Muscle of arm (tissue), 12 donors: ENCODE results near the gene POU3F2. TPM values are rescaled to one million over a fixed set of nuclear protein-coding genes. Genes with fewer than 3 reads are reported as not detected.

Experiments used
- DNase-seq: peaks from one replicate; pipeline ENCODE4 v3.0.0-alpha.2; 2013
- polyA plus RNA-seq, 12 donors: library from polyadenylated mRNA; unstranded; fragments of 120-200 nt; gene quantifications; one replicate each; pipeline ENCODE4 v1.2.1, GENCODE V29; 2013; ENCODE audit not compliant: insufficient read length in 12 of 12

Gene POU3F2
- polyA plus RNA-seq, 12 donors: 0.16 to 0.83 (median 0.25) TPM; not detected in 2

DNA sequence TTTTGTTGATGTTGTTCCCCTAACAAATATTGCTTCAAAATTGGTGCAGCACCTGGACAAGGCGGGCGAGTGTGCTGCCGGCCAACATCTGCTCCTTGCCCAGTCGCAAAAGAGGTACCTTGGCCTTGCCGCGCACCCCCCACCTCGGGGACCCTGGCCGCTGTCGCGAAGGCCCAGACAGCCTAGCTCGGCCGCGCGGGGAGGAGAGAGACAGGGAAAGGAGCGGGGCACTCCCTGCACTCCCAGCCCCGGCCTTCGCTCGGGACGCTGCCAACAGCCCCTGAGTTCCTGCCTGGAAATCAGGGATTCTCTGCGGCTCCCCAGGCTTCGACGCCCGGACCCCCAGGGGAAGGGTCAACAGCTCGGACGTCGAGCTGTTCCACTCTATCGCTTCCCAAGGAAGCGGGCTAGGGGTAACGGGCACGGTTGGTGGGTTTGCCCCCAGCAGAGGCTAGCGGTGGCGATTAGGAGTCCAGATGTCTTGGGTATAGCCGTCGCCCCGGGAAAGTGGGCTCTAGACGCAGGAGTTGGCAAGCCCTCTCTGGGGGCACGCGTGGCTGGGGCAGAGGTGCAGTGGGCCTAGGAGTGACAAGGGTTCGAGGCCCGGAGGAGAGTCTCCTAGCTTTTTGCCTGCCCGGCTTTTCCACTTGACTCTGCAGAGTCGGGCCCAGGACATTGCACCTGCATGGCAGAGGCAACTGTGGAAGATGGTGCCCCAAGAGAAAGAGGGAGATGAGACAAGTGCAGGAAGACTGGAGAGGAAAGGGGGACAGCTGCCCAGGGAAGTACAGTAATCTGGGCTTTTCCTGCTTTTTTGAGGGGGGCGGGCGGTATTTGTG lies 8.2 kb downstream of the POU3F2 start:
- DNase-seq: no peak

DNA sequence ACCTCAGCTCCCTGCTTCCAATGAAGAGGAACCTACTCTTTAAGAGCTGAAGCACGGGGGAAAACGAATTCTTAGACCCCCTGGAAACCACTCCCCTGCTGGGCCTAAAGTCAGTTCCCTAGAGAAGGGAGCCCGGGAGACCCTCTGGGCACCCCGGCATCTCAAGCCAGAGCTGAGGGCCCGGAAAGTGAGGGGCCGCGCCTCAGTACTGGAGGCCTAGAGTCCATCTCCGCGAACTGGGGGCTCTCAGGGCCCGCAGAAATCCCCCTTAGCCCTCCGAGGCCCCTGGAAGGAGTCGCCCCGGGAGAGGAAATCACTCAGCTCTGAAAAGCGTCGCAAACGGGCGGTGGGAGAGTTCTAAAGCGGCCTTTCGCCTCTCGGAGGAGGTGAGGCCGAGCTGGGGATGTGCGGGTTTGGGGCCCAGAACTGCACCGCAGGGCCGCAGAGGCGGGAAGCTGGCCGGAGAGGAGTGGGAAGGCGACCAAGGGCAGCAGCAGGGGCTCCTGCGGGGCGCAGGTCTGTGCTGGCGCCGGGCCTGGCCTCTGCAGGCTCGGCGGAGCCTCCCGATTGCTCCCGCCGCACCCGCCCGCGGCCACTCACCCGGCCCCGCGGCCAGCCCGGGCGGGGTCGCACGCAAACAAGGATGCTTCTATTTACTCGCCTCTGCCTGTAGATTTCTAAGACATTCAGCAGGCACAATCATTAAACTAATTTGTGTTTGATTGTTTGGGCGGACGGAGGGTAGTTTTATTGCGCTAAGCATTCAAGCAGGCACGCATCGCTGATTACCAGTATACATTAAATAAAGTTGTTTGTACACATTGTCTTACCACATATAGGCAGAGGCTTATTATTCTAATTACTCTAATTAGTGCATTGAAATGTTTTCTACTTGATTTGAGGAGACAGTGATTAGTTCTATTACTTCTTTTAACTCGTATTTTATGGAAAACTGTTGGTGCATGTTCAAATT lies 9.2 kb downstream of the POU3F2 start:
- no peak for DNase-seq

DNA sequence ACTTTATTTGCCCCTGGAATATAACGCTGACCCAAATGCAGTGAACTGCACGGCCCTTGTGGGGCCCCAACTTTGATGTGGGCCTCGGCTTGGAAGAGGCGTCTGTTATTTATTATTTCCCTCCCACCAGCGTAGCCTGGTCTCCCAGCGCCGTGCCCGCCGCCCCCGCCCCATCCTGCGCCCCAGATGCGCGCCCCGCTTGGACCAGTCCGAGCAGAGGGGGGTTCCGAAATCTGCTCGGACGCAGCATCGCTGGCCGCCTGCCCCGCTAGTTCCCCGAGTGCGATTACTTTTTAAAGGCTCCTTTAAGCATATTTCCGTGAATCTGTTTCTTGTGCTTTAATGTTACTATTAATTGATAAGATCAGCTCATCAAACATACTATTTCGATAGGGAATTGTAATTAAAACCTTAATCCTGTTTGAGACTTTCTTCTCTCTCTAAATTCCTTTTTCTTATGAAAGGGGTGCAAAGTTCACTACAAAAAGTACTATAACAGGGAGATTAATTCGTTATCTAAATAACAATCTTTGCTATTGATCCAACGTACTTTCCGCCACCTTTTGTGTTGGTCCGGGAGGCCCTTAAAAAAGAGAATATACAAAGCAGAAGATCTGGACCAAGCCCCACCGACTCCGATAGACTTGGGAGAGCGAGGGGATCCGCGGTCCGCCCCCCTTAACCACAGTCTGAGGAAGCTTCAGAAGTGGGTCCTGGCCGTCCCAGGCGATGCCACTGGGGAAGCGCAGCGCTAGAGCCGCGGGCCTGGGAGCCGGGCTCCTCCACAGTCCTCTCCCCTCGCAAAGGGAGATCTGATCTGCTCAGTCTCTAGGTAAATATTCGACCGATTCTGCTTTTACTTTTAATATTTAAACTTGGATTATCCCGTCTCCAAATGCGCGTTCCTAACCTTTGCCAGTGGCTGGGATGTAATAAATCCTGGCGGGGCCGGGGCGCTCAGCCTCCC lies 10.2 kb downstream of the POU3F2 start:
- no peak for DNase-seq

DNA sequence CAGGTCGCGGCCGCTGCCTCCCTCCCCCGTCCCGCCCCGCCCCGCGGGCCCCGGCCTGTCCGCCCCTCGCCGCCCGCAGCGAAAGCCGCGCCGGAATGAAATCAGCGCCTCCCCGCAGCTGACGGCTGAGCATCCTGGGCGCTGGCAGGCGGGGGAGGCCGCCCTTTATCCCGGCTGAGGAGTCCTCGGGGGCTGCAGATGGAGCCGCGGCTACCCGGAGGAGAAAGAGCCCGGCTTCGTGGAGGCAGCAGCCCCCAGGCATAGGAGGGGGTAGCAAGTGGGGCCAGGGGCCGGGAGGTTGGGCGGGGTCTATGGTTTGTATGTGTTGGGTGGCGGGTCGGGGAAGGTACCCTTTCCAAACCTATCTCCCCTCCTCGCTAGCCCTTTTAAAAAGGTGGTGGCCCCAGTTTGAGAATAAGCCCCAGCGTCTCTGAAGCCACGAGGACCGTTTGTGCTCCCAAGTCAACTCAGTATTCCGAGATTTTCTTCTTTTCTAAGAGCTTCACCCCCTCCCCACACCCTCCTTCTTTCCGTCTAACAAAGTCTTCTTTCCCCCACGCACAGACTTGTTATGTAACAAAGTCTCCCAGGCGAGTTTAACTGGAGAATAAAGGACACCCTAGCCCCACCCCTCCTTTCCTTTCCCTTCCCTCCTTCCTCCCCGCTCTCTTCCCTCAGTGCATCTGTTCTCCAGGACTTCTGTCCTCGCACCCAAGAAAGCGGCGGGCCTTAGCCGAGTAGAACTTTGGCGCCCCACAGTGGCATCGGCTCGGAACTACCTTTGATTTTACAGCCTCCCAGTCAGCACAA lies 11.0 kb downstream of the POU3F2 start:
- peak; percentile 79 for DNase-seq

DNA sequence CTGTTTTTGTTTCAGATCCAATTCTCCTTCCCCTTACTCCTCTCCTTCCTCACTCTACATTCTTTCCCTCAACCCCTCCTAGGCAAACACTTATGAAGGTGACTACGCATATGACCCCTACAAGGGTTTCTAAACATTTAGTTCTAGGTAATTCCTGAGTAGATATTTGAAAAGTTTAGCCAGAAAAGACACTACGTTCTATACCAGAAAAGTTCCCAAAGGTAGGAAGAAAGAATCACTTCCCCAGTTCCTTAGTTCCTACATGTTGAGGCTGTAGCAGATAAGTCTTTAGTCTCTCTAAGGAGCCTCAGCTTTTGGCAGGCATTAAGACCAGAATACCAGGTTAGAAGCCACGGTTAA lies 11.6 kb downstream of the POU3F2 start:
- no peak for DNase-seq

DNA sequence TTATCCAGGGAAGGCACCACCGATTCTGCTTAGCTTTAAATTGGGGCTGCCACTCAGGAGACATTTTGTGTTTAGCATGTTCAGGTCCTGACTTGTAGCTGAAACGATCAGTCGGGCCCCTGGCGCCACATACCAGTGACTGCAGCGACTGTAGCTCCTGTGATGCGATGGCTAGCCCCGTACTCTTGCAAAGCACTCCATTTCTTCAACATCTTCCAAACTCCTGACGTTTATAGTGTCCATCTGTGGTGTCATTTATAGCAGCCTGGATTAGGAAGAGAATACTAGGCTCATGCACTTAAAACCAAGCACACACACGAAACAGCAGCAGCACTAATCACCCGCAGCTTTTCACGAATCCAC lies 13.0 kb downstream of the POU3F2 start:
- DNase-seq: no peak

DNA sequence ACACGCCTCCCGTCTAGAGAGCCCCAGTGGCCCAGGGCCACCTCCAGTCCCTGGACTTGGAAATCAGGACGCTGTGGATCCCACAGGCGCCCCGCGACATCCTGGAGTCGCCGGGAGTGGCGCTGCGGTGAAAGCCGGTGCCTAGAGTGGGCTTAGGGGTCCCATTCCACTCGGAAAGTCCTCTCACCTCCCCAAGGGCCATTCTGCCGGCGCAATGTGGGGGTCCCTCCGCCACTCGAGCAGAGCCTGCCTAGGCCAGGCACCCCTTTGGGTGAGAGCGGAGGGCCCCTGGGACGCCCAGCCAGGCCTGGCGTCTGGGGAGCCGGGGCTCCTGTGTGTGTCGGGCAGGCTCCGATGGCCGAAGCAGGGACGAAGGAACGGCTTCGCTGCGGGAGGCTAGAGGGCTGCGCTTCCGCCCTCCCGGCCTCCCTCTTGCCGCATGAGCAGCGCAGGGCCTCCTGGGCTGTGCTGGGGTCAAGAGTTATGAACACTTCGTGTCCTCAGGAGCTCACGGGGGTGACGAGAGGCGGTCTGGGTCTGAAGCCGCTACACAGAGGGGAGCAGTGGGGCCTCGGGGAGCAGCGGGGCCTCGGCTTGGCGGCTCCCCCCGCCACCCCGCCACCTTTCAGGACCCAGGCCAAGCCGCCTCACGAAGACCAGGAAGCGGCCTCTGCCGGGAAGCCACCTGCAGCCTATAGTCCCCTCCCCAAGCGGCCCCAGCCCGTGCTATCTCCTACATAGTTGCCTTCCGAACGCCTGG lies 13.6 kb downstream of the POU3F2 start:
- no peak for DNase-seq

DNA sequence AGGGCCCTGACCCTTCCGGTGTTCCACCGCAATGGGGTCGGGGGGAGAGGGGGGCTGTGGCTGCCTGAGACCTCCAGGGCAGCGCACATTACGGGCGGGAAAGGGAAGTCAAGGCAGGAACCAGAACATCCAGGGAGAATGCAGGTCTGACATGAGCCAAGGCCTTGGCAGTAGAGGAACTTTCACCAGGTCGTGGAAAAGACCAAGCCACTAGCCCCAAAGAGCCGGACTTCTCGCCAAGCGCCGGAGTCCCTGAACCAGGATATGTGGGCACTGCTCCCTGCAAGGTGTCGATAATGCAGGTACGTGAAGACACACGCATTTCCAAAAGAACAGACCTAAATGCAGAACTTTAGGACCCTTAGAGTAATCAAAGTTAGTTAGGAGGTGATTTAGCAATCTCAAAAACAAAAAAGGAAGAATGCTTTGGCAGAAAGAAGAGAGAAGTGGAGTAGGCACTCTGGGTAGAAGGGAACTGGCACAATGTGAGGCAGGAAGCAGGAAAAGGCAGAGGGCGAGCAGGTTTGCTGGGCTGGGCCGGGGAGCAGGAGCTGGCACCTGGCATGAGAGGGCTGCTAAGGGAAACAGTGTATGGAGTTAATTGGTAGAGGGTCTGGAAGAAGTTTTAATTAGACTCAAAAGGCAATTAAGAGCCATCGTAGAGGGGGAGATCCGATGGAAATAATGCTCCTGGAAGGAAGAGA lies 14.3 kb downstream of the POU3F2 start:
- DNase-seq: no peak

DNA sequence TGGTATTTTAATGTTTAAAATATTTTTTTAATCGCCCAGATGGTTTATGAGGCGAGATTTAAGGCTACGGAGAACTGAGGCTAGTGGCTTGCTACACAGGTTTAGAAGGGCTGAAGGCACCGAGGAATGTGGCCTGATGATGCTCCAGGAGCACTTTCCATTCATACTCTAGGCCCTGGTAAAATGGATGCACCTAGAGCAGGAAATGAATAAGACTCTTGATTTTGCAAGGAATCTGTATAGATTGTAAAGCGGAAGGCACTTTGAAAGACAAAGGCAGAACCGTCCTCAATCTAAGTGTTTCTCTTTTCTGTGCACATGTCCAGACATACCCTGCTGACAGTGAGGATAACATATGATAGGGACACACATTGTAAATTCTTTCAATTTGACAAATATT lies 30.1 kb downstream of the POU3F2 start:
- no peak for DNase-seq

DNA sequence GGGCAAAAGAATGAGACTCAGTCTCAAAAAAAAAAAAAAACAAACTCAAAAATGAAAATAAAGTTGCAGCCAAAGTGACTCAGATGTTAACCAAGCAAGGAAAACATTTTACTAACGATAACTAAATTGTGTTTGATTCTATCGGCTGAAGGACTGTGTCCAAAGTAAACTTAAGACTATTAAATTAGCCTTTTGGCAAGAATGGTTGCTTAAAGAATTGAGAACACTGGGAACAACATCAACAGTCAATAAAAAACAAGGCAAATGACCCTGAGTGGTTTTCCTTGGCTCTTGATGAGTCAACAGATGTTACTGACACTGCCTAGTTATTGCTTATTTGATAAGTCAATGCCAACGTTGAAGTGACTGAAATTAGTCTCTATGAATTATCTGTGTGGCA lies 36.7 kb downstream of the POU3F2 start:
- DNase-seq: no peak

DNA sequence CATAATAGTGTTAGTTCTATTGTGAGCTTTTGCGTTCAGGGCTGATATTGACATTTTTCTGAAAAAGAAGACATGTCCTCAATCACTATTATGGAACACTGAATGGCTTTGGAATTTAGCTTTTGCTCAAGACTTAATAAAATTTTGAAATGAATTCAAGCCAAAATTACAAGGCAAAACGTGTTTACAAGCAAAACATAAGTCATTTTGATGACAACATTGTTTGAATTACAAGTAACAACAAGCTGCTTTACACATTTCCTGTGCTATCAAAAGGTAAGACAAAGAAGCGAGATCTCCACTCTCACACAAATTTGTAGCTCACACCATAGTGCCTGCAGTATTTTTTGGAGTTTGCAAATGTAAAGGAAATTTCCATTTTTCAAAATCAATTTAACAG lies 37.4 kb downstream of the POU3F2 start:
- DNase-seq: no peak

DNA sequence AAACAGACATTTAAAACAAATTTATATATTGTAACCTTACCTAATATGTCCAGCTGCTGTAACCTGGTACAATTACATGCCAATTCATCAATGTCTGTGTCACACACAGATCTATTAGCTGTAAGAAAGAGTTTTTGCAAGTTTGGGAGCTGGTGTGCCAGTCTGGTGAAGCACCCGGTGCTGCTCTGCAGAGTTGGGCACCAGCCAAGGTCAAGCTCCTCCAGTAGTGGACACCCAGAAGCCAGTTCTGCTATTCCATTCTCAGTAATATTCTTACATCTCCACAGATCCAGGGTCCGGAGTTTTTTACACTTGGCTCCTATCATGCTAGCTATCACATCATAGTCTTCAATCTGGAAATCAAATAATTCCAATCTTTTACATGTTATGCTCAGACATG lies 41.0 kb downstream of the POU3F2 start:
- DNase-seq: no peak

DNA sequence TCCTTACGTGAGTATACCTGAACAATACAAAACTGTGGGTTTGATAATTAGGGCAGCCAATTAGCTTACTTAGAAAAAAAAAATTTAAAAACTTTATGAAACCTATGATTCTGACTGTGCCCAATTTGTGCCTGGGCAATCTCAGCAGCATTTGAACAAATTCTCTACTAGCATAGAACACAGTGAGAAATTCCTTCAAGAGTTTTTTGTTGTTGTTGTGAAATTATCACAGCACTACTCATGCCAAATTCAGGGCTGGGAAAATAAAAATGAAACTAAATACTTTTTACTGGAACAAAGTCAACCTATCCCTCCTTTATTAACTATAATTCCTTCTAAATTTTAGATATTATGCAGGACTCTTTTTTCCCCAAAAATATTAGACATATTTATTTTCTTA lies 42.9 kb downstream of the POU3F2 start:
- DNase-seq: no peak

DNA sequence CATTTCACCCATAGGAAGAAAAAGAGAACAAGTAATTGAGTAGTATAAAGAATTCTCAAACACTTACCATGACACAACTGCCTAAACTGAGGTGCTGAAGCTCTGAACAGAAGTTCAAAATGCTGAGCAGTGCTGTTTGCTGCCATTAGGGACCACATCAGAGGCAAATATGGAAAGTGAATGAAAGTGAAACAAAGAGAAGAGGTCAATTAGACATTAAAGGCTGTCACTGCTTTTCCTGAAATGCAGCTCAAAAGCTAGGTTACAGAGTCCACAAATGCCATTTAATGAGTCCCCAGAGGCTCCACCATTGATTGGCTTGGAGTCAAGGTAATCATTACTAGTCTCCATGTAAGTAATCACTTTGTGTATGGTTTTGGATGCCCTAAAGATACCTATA lies 46.1 kb downstream of the POU3F2 start:
- no peak for DNase-seq

DNA sequence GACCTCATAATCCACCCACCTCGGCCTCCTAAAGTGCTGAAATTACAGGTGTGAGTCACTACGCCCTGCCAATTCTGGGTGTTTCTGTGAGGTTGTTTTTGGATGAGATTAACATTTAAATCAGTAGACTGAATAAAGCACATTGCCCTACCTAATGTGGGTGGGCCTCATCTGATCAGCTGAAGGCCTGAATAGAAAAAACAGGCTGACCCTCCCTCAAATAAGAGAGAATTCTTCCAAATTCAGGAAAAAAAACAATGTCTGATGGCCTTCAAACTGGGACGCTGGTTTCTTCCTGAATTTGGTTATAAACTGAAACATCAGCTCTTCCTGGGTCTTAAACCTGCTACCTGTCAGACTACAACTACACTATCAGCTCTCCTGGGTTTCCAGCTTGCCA lies 51.0 kb downstream of the POU3F2 start:
- no peak for DNase-seq

DNA sequence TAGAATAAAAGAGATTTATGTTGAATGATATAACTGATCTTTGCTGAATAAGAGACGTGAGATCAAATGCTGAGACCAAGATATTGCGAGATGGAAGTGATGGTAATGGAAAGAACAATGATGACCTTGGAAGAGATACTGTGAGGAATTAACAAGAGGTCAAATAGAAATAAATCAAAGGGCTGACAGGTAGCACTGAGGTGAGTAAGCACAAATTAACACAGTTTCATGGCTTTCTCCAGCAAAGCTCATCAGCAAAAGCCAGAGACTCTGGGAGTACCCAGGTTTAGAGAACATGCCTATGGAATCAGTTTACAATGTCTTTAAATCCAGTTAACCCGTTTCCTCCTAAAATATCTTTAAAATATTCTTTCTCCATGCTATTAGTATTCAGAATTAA lies 53.3 kb downstream of the POU3F2 start:
- no peak for DNase-seq
